ENCODE data around the gene PROM2.

DNA sequence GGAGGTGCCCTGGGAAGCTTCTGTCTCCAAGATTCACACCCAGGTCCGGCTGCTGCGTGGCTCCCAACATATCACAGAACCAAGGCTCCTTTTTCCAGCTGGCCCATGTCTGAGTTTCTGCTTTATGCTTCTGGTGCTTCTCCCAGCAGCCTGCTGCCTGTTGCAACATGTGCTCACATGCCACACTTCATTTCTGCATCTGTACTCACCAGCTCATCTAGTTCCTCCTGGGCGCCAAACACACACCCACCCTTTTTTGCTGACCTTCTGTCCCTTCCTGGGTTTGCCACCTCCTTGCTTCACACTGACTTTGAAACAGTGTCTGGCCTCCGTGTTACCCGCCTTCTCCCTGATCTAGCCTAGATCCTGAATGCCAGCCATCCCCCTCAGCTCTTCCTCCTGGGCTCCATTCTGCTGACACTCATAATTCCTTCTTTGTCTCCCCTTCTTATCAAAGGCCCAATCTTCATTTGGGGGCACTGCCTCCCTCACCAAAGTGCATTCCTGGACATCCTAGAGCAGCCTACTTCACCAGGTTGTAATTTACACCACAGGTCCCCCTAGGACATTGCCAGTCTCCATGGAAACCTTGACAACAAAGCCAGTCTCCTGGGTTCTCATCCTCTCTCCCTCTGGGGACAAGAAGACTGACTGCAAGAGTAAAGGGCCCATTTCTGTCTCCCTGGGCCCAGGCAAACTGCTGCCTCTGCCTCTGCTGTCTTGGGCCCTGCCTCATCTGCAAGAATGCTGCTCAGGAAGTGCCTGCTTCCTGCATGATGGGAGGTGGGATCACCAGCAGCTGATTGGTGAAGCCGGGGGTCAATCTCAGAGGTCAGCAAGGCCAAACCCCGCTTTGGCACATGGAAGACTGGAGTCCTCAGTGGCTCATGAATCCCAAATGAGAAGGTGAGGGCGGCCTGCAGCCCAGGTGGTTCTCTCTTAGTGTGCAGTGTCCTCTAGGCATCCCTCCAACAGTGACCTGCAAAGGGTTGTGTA, 13.9 kb upstream of the PROM2 start:
- no peak for TF ChIP-seq YY1 (IDR thresholded peaks at IDR 0.05; ENCODE audit: insufficient read depth, insufficient read length)
- TF ChIP-seq ZNF274 (IDR thresholded peaks at IDR 0.05; ENCODE audit: low read depth, low read length), result no peak
- TF ChIP-seq SUZ12 (IDR thresholded peaks at IDR 0.05; ENCODE audit: extremely low read depth, insufficient read depth, insufficient read length), result no peak

Measured in NT2/D1 (cell line).